ENCODE results near the gene JAZF1.

The JAZF1 gene

GRCh38 chr7:28180364-28181147, at the start of gene JAZF1:
Gene JAZF1 (minus strand): TSS chr7:28180795.
- DNase-seq, result no peak

DNA sequence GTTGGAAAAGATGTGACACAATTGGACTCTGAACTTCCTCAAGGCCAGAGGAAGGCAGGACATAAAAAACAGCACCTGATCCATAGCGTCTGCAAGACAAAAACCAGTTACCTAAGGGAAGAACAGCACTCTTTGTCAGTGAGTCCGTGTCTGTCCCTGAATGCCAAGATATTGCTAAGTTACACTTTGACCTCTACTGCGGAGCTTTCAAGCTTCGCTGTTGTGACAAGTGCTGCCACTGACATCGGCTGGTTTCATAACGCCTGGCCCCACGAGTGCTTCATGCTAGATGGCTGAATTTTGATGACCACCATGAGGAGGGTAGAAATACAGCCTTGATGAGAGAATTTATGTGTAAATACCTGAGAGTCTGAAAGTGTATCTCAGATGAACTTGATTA, 49.7 kb upstream of the JAZF1 start:
- DNase-seq, result no peak

DNA sequence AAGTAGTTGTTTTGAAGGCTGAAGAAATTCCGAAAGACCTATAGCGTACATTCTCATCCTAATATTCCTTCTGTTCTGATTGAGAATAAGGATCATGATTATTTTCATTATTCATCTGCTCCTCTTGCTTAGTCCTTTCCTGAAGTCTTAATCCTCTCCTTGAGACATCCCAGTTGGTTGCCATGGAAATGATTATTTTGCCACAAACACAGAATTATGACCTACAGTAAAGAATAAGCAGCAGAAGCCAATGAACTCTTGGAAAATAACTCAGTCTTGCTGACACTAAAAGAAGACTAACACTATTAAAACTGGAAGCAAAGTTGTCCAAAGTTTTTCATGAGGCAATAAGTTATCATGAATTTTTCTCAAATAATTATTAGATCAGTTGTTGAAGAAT, 47.8 kb upstream of the JAZF1 start:
- no peak for DNase-seq

GRCh38 chr7:28226003-28226402, 45.4 kb upstream of the JAZF1 start:
- no peak for DNase-seq

DNA sequence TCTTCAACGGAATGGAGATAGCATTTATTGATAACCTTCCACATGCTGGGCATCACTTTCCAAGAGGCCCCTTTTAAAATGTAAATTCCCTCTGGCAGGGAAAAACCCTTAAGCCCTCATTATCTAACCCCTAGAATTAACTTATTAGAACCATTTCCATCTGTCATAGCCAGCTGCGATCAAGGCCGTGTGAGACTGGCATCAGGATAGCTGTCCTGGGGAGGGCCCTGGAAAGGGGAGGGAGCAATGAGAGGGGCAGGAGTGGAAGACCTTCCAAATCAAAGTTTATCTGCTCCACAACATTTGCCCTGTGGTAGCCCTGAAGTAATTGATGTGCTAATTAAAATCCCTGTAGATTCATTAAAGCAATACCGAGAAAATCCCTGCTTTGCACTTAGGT, 45.0 kb upstream of the JAZF1 start:
- DNase-seq, result no peak

GRCh38 chr7:28224675-28225074, 44.1 kb upstream of the JAZF1 start:
- no peak for DNase-seq

DNA sequence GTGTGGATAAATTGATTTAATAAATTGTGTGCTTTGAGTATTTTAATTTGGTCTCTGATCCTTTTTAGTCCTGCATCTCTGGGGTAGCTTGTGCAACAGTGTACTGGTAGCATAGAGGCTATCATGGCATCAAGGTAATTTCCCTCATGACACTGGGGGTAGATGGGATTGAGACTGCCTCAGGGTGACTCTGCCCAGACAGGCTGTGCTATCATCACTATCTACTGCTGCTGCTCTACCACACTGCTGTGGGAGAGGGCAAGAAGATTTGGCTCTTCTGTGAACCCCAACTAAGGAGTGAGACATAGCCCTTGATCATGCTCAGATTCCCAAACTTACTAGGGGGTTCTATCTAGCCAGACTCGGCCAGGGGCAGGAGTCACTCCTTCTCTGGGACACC, 43.6 kb upstream of the JAZF1 start:
- no peak for DNase-seq

GRCh38 chr7:28222636-28223035, 42.0 kb upstream of the JAZF1 start:
- no peak for DNase-seq

DNA sequence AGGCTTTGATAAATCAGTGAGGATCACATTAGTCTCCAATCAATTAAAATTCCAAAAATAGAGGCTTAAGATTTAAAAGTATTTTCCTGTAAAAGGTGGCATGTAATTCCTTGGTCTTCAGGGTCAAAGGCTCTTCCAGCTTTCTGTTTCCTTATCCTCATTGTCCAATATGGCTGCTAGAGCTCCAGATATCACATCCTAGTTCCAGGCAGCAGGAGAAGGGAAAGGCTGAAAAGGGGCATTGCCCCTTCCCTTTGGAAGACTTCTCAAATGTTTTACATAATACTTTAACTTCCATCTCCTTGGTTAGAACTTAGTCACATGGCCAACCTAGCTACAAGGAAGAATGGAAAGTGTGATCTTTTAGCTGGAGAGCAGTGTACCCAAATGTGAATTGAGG, 39.2 kb upstream of the JAZF1 start:
- no peak for DNase-seq

DNA sequence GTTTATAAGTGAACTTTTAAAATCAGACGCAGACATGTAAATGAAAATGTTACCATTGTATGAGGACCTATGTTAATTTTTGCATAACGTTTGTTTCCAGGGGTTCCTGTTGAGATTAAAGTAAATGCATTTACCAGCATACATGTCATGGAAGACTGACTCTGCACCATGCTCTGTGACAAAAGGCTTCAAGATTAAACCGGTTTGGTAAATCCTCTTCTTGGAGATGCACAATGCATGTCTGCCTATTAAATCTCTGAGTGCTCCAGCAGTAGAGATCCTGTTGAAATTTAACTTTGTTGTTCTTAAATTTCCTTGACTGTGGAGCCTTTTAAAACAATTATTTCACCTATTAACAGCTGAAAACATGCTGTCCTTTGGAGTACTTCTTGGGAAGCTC, 36.5 kb upstream of the JAZF1 start:
- DNase-seq, result peak; percentile 48

- DNase-seq, result no peak
Measured at GRCh38 chr7:28211006-28211405, 30.4 kb upstream of the JAZF1 start.

DNA sequence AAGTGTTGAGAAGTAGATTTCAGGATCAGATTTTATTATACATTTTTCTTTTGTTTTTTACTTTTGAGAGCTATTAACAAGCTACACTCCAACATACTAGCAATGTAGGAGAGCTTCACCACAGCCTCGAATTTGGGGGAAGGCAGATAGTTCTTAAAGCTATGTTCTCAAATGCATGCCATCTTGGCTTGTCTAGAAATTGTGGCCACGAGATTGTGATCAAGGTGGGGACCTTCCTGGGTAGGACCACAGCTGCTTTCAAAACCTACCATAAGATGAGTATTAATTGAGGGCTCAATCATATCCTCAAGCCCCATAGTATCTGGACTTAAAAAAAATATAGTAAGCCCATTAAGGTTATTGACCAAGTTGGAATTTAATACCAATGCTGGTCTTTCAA, 27.9 kb upstream of the JAZF1 start:
- DNase-seq, result no peak

GRCh38 chr7:28207486-28208158, 27.0 kb upstream of the JAZF1 start:
- DNase-seq, result no peak

DNA sequence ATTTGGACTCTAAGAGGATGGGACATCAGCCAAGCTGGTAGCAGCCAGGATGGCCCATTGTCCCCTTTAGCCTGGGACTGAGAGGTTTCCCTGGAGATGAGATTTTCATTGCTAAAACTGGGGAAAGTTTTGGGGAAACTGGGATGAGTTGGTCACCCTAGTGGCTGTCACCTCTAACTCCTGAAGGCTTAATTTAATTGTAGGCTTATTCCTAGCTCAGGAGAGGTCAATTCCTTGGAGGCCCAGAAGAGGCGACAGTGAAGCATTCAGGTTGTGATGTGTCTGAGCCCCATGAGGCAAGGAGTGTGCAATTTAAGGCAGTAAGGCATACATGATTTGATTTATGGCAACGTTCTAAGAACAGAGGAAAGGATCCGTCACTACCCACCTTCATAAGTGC, 24.9 kb upstream of the JAZF1 start:
- DNase-seq, result no peak

DNA sequence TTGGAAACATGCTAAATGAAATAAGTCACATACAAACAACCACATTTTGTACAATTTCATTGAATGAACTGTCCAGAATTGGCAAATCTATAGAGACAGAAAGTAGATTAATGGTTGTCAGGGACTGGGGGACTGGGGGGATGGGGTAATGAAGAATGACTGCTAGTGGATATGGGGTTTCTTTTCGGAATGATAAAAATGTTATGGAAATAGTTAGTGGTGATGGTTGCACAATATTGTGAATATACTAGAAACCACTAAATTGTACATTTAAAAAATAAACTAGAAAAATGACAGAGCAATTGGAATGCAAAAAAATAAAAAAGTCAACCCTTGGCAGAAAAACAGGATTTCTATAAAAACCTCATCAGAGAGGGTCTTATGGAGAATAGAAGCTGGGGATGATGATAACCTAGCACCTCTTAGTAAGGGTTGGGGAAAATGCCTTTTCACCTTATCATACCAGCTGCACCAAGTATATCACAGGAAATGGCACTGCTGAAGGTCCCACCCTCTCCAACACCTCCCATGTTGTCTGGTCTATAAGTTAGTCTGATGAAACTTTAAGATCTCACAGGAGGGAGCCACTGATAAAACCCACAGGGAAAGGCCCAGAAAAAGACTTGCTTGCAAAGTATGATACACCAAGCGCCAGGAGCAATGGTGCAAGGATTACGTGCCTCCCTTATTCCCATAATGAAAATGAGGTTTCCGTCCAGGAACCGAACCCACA, 23.1 kb upstream of the JAZF1 start:
- no peak for DNase-seq

GRCh38 chr7:28202222-28202621, 21.6 kb upstream of the JAZF1 start:
- DNase-seq, result no peak

GRCh38 chr7:28201131-28201530, 20.5 kb upstream of the JAZF1 start:
- DNase-seq, result no peak

- DNase-seq, result no peak
Measured at GRCh38 chr7:28200598-28200997, 20.0 kb upstream of the JAZF1 start.

DNA sequence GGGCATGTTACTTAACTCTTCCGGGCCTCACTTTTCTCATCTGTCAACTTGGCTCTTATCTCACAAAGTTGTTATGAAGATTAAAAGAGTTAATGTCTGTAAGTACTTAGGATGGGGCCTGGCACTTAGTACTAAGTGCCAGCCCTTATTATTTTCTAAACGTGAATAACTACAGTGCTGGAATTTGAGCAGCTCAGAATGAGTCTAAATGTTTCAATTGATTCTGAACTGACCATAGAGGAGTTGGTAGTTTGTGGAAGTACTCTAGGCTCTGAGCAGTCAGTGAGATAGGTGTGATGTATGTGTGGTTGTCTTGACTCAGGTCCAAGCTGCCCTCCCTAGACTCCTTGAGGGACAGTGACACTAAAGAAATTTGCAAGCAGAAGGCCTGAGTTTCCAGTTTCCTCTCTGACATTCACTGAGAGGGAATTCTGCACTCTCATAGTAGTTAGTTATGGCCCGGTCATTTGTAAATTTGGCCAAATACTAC, 18.5 kb upstream of the JAZF1 start:
- DNase-seq, result no peak

DNA sequence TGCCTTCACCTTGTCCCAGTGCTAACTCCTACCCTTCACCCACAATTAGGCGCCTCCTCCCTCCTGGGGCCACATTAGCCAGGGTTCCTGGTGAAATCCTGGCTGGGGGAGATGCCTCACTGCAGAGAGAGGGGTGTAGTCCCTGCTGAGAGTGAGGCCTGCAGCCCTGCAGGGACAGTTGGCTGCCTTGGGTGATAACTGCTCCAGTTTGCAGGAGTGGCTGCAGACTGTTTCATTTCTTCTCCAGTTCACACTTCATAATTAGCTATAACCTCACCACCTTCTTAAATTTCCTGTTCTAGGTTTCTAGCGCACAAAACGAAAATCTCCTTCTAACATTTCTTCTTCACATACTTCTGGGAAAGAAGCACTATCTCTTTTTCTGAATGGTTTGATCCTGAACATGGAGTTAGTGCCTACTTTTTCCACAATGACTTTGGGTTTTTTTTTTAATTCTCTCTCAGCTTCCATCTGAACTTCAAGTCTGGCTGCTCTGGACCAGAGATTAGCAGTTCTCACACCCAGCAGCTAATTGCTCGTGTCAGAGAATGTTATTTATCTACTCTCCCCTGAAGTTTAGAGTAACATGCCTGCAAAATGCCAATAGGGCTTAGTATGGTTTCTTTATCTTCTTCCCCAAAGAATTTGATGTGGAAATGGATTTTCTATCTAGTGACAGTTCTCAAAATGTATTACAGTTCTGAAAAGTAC, 15.5 kb upstream of the JAZF1 start:
- DNase-seq, result no peak

- no peak for DNase-seq
Measured at GRCh38 chr7:28192786-28193585, 12.4 kb upstream of the JAZF1 start.

- no peak for DNase-seq
Measured at GRCh38 chr7:28191751-28192150, 11.2 kb upstream of the JAZF1 start.

Measured in NCI-H187 treated with DMSO at 0.1 percent for 48 hours (cell line).